Right kidney (tissue), 9 donors: Measurements from ENCODE around the gene IVD.

Experiments
- DNase-seq: peaks from one replicate; pipeline ENCODE4 v3.0.0-alpha.2; 2016
- long read RNA-seq, 8 donors: transcript quantifications; one replicate each; lab custom pipeline, GENCODE V29; 2026

IVD gene
- long read RNA-seq, donor 1, full-length matches to known transcripts: 9 of 15 reads
- long read RNA-seq, donor 1, partial matches to known transcripts: 6 of 15 reads
- long read RNA-seq, donor 1, other reads (novel, unspliced or antisense): 0 of 15 reads
- long read RNA-seq, donor 2, partial matches to known transcripts: 0 of 2 reads
- long read RNA-seq, donor 2, other reads (novel, unspliced or antisense): 0 of 2 reads
- long read RNA-seq, donor 3, transcript IVD-206 (12 exons, 1,809 nt): major isoform, 7 of 14 reads
- long read RNA-seq, donor 3, partial matches to known transcripts: 0 of 14 reads
- long read RNA-seq, donor 3, other reads (novel, unspliced or antisense): 5 of 14 reads
- long read RNA-seq, donor 4, transcript IVD-206 (12 exons, 1,809 nt): major isoform, 6 of 20 reads
- long read RNA-seq, donor 4, partial matches to known transcripts: 11 of 20 reads
- long read RNA-seq, donor 4, other reads (novel, unspliced or antisense): 0 of 20 reads
- long read RNA-seq, donor 5, transcript IVD-206 (12 exons, 1,809 nt): major isoform, 6 of 8 reads
- long read RNA-seq, donor 5, partial matches to known transcripts: 0 of 8 reads
- long read RNA-seq, donor 5, other reads (novel, unspliced or antisense): 0 of 8 reads
- long read RNA-seq, donor 6, transcript IVD-206 (12 exons, 1,809 nt): major isoform, 6 of 7 reads
- long read RNA-seq, donor 6, partial matches to known transcripts: 0 of 7 reads
- long read RNA-seq, donor 6, other reads (novel, unspliced or antisense): 0 of 7 reads
- long read RNA-seq, donor 7: 0 reads
- long read RNA-seq, donor 8, transcript IVD-206 (12 exons, 1,809 nt): major isoform, 6 of 7 reads
- long read RNA-seq, donor 8, partial matches to known transcripts: 0 of 7 reads
- long read RNA-seq, donor 8, other reads (novel, unspliced or antisense): 0 of 7 reads

DNA sequence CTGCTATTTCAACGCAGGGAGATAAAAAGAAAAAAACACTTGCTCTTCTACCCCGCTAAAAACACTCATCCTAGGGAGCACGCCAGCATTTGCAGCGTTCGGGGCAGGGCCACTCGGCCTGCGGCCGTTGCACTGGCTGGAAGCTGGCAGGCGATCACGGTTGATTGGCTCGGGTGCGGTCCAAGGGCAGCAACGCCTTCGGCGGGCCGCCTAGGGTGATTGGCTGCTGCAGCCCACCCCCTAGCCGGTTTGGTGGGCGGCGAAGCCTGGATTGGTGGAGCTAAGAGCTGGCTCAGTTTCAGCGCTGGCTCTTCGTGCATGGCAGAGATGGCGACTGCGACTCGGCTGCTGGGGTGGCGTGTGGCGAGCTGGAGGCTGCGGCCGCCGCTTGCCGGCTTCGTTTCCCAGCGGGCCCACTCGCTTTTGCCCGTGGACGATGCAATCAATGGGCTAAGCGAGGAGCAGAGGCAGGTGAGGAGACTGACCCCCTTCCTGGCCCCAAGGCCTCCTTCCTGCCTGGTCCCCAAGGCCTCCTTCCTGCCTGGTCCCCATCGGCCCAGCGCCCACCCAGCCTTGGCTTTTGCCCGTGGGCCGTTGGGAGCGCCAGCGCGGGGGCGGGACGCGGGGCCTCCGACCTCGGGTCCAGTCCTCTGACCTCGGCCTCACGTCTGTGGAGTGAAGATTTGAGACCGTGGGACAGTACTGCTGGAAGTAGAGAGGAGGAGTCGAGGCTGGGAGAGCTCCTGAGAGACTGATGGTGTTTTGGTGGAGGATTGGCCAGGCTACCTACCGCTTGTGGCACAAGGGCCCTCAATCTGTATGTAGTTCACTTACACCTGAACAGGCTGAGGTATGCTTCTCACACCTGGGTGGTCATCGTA lies at the start of gene IVD:
IVD (plus strand) TSS at position 295 of the 881 bp plus-strand sequence; CDS start at position 328, 33 bp downstream.
- peak; percentile 88 for DNase-seq

DNA sequence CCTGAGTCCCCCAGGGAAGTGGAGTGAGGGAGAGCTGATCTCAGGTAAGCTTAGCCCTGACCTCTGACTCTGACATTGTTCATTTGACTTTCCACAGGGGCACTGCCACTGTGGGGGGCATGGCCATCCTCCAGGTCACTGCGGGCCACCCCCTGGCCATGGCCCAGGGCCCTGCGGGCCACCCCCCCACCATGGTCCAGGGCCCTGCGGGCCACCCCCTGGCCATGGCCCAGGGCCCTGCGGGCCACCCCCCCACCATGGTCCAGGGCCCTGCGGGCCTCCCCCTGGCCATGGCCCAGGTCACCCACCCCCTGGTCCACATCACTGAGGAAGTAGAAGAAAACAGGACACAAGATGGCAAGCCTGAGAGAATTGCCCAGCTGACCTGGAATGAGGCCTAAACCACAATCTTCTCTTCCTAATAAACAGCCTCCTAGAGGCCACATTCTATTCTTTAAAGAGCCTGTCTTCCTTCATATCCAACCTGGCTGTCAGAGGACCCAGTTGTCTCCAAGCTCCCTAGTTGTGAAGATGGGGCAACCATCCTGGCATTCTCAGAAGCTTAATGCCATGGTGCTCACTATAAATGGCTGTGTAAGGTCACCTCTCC lies 49.5 kb upstream of the IVD start:
- no peak for DNase-seq

DNA sequence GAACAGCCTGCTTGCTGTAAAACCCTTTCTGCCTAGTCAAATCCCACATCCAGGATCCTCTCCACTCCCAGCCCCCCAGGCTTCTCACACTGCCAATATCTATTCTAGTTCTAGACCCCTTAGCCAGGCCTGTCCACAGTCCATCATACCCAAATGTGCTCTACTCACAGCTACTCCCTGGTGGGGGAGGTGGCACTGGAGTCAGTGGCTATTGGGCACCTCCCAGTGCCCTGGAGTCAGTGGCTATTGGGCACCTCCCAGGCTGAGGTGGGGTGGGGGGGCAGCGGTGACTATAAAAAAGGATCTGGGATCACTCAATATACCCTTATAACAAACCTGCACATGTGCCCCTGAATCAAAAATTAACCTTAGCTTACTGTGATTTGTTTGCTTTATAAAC lies 48.3 kb upstream of the IVD start:
- no peak for DNase-seq

DNA sequence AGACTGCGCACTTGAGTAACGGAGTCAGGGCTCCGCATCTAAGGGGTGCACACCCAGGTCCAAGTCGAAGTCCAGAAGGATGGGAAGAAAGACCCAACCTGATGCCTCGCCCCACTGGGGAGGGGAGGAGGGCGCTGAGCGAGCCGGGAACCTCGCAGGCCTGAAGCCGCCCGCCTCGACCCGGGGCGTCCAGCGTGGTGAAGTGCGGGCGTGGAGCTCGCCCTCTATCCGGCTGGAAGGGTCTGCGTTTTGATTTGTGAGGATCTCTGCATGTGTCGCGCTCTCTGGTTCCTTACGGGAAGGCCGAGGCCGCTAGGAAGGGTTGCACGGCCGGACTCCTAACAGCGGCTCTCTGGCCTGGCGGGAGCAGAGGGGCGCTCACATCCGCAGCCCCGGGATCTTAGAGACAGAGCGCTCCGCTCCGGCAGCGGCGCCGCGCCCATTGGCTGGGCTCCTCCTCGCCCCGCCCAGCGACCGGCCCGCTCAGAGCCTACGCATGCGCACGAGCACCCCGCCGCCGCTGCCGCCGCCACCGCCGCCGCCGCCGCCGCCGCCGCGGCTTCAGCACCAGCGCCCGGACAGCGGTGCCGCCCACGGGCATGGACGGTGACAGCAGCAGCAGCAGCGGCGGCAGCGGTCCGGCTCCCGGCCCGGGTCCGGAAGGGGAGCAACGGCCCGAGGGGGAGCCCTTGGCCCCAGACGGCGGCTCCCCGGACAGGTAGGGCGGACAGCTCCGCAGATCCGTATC lies 47.7 kb upstream of the IVD start, which contains the start of gene DISP2:
DISP2 (plus strand) TSS at position 497 of the 748 bp plus-strand sequence; CDS start at position 600, 103 bp downstream.
- DNase-seq: peak; percentile 88

DNA sequence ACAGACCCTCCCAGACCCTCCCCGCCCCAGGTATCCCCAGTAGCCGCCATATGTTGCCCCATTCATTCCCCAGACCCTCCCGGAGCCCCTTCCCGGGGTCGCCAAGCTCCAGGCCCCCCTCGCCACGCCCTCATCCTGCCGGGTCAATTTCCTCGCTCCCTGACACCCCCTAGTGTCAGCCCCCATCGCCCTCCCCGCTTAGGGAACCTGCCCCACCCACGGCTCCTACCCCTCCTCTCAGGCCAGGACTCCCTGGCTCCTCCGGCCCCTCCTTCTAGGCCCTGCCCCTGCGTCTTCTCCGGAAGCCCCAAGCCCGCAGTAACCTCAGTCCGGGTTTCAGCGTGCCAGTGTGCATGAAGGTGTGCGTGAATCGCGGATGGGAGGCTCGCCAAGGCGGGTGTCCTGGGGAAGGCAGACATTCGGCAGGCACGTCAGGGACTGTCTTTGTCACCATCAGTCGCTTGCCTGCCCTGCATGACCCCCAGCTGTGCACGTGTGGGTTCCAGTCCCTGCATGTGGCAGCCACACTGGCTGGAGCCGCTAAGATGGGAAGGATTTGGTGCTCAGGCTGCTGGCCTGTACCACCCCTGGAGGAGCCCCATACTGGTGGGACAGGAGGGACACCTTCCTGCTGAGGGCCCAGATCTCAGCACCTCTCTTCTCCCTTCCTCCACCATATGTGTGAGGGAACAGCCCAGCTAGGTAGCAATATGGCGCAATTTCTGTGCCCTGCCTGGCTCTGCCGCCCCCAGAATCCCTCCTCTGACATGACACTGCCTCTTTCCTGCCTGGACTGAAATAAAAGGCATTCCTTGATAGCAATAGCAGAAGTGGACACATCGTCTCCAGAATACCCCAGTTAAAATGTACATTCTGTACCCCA lies 46.9 kb upstream of the IVD start:
- no peak for DNase-seq

DNA sequence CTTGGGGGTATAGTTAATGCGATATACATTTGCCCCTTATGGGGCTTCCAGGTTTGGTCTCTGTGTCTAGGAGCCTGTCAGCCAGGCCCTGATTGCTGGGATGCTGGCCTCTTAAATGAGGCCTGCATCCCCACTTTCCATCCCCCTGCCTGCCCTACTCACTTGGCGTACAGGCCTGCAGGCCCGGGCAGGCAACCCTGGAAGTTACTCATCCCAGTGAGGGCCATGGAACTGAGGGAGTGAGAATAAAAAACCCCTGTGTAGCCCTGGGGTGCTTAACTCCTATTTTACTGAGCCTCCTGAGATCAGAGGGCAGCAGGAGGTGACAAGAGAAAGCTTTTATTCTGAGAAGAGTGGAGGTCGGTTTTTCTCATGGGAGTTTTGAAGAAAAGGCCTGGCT lies 45.6 kb upstream of the IVD start:
- no peak for DNase-seq

DNA sequence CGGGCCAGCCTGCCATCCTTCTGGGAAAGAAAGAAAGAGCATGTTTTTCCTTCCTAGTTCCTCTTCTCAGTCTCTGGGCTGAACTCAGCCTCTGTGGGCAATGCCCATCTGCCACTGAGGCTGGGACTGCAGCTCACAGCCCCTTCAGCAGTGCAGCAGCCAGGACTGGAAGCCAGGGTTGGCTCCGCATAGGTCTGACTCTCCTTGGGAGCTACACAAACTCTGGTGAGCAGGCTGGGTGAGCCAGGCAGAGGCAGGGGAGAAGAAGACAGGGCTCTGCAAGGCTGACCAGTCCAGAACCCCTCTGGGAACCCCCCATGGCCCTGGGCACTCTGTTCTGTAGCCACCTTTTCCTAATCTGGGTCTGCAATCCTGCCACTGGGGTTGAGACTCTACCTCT lies 44.0 kb upstream of the IVD start:
- no peak for DNase-seq

DNA sequence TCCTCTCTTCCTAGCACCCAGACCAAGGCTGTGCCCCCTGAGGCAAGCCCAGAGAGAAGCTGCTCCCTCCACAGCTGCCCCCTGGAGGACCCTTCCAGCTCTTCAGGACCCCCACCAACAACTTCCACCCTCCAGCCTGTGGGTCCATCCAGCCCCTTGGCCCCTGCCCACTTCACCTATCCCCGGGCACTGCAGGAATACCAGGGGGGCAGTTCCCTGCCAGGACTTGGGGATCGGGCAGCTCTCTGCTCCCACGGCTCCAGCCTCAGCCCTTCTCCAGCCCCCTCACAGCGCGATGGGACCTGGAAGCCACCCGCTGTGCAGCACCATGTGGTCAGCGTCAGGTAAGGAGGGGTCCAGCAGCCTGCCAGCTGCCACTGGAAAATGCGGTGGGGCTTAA lies 42.0 kb upstream of the IVD start:
- DNase-seq: no peak

DNA sequence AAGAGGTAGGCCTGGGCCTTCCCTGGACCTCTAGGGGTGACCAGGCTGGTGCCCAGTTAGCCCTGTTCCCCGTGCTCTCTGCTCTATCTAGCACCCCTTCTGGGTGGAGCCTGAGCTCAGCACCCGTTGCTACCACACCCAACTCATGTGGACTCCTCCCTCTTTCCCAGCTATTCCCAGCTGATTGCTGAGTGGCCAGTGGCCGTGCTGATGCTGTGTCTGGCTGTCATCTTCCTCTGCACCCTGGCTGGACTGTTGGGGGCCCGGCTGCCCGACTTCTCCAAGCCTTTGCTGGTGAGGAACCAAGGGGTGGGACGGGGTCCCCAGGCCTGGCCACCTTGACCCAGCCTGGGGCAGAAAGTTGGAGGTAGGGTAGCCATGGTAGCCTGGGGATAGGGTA lies 41.3 kb upstream of the IVD start:
- no peak for DNase-seq

DNA sequence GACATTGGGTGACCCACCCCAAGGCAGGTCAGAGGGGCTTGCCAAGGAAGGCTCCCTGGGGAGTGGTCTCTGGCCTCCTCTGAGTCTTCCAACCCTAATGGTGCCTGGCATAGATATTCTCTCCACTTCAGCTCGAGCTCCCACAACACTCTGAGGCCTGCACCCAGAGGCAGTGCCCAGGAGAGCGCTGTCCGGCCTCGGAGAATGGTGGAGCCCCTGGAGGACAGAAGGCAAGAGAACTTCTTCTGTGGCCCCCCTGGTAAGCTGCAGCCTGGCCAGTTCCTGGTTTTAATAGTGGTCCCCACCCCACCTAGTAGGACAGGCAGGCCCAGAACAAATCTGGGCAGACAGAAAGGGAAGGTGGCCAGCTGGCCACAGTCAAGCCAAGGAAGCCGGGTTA lies 40.6 kb upstream of the IVD start:
- DNase-seq: no peak

DNA sequence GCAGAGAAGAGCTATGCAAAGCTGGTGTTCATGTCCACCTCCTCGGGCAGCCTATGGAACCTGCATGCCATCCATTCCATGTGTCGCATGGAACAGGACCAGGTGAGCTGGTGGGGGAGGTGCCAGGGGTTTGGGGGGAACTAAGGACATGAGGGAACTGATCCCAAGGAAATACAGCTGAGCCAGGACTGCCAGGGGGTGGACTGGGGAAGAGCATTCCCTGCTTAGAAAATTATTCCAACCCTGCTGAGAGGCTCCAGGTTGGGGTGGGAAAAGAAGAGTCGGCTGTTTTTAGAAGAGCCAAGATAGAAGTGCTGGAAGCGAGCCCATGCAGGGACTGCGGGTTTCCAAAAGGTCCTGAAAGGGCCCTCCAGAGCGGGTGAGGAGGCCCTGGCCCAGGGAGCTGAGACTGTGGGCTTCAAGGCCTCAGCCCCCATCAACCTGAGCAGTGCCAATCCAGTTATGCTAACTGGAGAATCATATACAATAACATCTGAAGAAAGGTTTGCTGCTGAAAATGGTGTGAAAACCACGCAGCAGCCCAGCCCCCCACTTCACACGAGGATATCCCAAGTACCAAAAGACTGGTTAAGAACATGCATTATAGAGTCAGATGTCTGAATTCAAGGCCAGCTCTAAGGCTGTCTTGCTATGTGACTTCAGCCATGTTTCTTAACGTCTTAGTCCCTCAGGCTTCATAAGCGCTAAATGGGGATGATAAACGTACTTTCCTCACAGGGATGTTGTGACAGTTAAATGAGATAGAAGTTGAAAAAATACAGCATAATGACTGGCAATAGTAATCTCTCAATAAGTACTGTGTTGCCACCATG lies 39.8 kb upstream of the IVD start:
- no peak for DNase-seq

DNA sequence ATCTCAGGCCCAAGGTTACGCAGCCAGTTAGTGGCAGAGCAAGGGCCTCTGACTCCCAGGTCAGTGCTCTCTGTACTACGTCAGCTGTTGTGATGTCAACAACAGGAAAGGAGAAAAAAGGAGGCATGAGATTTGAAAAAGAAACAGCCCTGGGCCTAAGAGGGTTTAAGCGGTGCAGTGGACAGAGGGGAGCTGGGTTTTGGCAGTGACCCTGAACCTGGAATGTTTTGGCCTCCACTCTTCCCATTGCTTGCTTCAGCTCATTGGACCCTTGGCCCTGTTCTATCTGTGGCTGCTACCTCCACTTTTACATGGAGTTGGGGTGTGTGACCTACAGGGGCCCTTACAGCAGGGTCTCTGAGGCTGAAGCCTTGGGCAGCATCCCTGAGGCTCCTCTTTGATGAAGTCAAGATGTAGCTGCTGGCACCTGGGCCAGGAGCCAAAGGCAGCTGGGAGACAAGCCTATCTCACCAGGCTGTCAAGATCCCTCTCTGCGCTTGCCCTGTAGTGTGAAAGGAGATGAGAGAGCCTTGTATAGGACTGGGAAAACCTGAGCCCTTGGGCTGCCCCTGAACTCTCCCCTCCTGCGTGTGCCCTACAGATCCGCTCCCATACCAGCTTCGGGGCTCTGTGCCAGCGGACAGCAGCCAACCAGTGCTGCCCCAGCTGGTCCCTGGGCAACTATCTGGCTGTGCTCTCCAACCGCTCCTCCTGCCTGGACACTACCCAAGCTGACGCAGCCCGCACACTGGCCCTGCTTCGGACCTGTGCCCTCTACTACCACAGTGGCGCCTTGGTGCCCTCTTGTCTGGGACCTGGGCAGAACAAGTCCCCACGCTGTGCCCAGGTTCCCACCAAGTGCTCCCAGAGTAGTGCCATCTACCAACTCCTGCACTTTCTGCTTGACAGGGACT lies 38.9 kb upstream of the IVD start:
- no peak for DNase-seq

DNA sequence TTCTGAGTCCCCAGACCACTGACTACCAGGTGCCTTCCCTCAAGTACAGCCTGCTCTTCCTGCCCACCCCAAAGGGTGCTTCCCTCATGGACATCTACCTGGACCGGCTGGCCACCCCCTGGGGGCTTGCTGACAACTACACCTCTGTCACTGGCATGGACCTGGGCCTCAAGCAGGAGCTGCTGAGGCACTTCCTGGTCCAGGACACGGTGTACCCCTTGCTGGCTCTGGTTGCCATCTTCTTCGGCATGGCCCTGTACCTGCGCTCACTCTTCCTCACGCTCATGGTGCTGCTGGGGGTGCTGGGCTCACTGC lies 38.3 kb upstream of the IVD start:
- no peak for DNase-seq

DNA sequence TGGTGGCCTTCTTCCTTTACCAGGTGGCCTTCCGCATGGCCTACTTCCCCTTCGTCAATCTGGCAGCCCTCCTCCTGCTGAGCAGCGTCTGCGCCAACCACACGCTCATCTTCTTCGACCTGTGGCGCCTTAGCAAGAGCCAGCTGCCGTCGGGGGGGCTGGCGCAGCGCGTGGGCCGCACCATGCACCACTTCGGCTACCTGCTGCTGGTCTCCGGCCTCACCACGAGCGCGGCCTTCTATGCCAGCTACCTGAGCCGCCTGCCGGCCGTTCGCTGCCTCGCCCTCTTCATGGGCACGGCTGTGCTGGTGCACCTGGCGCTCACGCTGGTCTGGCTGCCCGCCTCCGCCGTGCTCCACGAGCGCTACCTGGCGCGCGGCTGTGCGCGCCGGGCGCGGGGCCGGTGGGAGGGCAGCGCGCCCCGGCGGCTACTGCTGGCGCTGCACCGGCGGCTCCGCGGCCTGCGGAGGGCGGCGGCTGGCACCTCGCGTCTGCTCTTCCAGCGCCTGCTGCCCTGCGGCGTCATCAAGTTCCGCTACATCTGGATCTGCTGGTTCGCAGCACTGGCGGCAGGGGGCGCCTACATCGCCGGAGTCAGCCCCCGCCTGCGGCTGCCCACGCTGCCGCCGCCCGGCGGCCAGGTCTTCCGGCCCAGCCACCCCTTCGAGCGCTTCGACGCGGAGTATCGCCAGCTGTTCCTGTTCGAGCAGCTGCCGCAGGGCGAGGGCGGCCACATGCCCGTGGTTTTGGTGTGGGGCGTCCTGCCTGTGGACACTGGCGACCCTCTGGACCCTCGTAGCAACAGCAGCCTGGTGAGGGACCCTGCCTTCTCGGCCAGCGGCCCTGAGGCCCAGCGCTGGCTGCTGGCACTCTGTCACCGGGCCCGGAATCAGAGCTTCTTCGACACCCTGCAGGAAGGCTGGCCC lies 37.6 kb upstream of the IVD start:
- DNase-seq: peak; percentile 80

DNA sequence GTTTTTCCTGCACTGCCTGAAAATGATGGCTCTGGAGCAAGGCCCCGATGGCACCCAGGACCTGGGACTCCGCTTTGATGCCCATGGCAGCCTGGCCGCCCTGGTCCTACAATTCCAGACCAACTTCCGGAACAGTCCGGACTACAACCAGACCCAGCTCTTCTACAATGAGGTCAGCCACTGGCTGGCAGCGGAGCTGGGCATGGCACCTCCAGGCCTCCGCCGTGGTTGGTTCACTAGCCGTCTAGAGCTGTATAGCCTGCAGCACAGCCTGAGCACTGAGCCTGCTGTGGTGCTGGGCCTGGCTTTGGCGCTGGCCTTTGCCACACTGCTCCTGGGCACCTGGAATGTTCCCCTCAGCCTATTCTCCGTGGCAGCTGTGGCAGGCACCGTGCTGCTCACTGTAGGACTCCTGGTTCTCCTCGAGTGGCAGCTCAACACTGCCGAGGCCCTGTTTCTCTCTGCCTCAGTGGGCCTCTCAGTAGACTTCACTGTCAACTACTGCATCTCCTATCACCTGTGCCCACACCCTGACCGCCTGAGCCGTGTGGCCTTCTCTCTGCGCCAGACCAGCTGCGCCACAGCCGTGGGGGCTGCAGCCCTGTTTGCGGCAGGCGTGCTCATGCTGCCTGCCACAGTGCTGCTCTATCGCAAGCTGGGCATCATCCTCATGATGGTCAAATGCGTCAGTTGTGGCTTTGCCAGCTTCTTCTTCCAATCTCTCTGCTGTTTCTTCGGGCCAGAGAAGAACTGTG lies 36.7 kb upstream of the IVD start:
- DNase-seq: no peak

DNA sequence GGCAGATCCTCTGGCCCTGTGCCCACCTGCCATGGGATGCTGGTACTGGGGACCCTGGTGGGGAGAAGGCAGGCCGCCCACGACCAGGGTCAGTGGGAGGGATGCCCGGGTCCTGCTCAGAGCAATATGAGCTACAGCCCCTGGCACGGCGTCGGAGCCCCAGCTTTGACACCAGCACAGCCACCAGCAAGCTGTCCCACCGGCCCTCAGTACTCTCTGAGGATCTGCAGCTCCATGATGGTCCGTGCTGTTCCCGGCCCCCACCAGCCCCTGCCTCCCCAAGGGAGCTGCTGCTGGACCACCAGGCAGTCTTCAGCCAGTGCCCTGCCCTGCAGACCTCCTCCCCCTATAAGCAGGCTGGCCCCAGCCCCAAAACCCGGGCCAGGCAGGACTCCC lies 36.1 kb upstream of the IVD start:
- DNase-seq: no peak
